ENCODE results near the gene NT5DC3. TPM values are rescaled to one million over a fixed set of nuclear protein-coding genes. Genes with fewer than 3 reads are reported as not detected.

Gene NT5DC3
- total RNA-seq, 1 donor from 2014 or later = 5.2 TPM

GRCh38 chr12:103799857-103800771 is 40.9 kb downstream of the NT5DC3 start:
- no peaks in the 10 kb centered on the region for H3K27me3 ChIP-seq
- peak overlapping the region; percentile 49 for H3K27ac ChIP-seq
- peak in 1 of 2 donors; percentile 76 for DNase-seq (ENCODE audit: extremely low spot score in 2 of 2)
- TF ChIP-seq POLR2A (IDR thresholded peaks at IDR 0.05) (no peak), POLR2AphosphoS5 (IDR thresholded peaks at IDR 0.05; ENCODE audit: insufficient read depth in 1 of 2, low read depth in 1 of 2) (peak in 1 of 2 donors; percentile 21)
- H3K36me3 ChIP-seq = peaks cover 0 to 9% of the 10 kb centered on the region in 2 donors
- H3K4me1 ChIP-seq = peaks cover 33% of the 10 kb centered on the region
- no peak overlapping the region for H3K4me3 ChIP-seq
- no peaks in the 10 kb centered on the region for H3K9me3 ChIP-seq
- intact Hi-C loops (cut with DNase I) = no loop called here

GRCh38 chr12:103799504-103799856 is 41.6 kb downstream of the NT5DC3 start:
- Histone ChIP-seq H3K4me3 (no peak overlapping the region), H3K27me3 (no peaks in the 10 kb centered on the region), H3K36me3 (peaks cover 0 to 9% of the 10 kb centered on the region in 2 donors), H3K27ac (no peak overlapping the region), H3K9me3 (no peaks in the 10 kb centered on the region), H3K4me1 (peaks cover 30% of the 10 kb centered on the region)
- TF ChIP-seq POLR2AphosphoS5 (IDR thresholded peaks at IDR 0.05; ENCODE audit: insufficient read depth in 1 of 2, low read depth in 1 of 2) = no peak
- TF ChIP-seq CTCF (IDR thresholded peaks at IDR 0.05) = no peak
- TF ChIP-seq POLR2A (IDR thresholded peaks at IDR 0.05) = no peak
- intact Hi-C loops (cut with DNase I) = no loop called here
- DNase-seq (ENCODE audit: extremely low spot score in 2 of 2) = no peak

GRCh38 chr12:103798586-103798985 is 42.4 kb downstream of the NT5DC3 start:
- H3K27me3 ChIP-seq = no peaks in the 10 kb centered on the region
- DNase-seq (ENCODE audit: extremely low spot score in 2 of 2) = no peak
- H3K27ac ChIP-seq = no peak overlapping the region
- TF ChIP-seq CTCF (IDR thresholded peaks at IDR 0.05) (no peak), POLR2A (IDR thresholded peaks at IDR 0.05) (no peak), POLR2AphosphoS5 (IDR thresholded peaks at IDR 0.05; ENCODE audit: insufficient read depth in 1 of 2, low read depth in 1 of 2) (no peak)
- peaks cover 30% of the 10 kb centered on the region for H3K4me1 ChIP-seq
- intact Hi-C loops (cut with DNase I) = no loop called here
- no peak overlapping the region for H3K4me3 ChIP-seq
- no peaks in the 10 kb centered on the region for H3K9me3 ChIP-seq
- H3K36me3 ChIP-seq = peaks cover 0 to 9% of the 10 kb centered on the region in 2 donors

GRCh38 chr12:103794309-103795213 is 46.5 kb downstream of the NT5DC3 start:
- Histone ChIP-seq H3K36me3 (peaks cover 0 to 25% of the 10 kb centered on the region in 2 donors), H3K4me1 (peaks cover 3% of the 10 kb centered on the region), H3K9me3 (no peaks in the 10 kb centered on the region), H3K27me3 (no peaks in the 10 kb centered on the region), H3K4me3 (no peak overlapping the region), H3K27ac (no peak overlapping the region)
- intact Hi-C loops (cut with DNase I) = no loop called here
- DNase-seq (ENCODE audit: extremely low spot score in 2 of 2) = no peak
- TF ChIP-seq CTCF (IDR thresholded peaks at IDR 0.05) (no peak), POLR2AphosphoS5 (IDR thresholded peaks at IDR 0.05; ENCODE audit: insufficient read depth in 1 of 2, low read depth in 1 of 2) (no peak), POLR2A (IDR thresholded peaks at IDR 0.05) (no peak)

- DNase-seq (ENCODE audit: extremely low spot score in 2 of 2) = no peak
- H3K9me3 ChIP-seq = no peaks in the 10 kb centered on the region
- H3K4me1 ChIP-seq = no peaks in the 10 kb centered on the region
- no peaks in the 10 kb centered on the region for H3K27me3 ChIP-seq
- H3K4me3 ChIP-seq = no peak overlapping the region
- peaks cover 0 to 25% of the 10 kb centered on the region in 2 donors for H3K36me3 ChIP-seq
- H3K27ac ChIP-seq = no peak overlapping the region
- TF ChIP-seq CTCF (IDR thresholded peaks at IDR 0.05) = no peak
- no peak for TF ChIP-seq POLR2AphosphoS5 (IDR thresholded peaks at IDR 0.05; ENCODE audit: insufficient read depth in 1 of 2, low read depth in 1 of 2)
- TF ChIP-seq POLR2A (IDR thresholded peaks at IDR 0.05) = no peak
- intact Hi-C loops (cut with DNase I) = no loop called here
Measured at GRCh38 chr12:103793512-103794045, 47.5 kb downstream of the NT5DC3 start.
